GM18870 (cell line): ENCODE results near the gene IFI16.
"Not testable (repeated sequence)": the region's sequence is repeated elsewhere in the genome, so short reads cannot be mapped to it uniquely, and the experiment has no call there.

Experiments used
- ATAC-seq: cut with Tn5 transposase; IDR thresholded peaks from one replicate; pipeline ENCODE4 v1.9.1; 2021; ENCODE audit warnings: moderate library complexity; ENCODE audit not compliant: unreplicated experiment

IFI16 gene

GRCh38 chr1:159090286-159091179, 80.8 kb downstream of the IFI16 start:
- ATAC-seq = no peak

GRCh38 chr1:159091180-159091560, 81.5 kb downstream of the IFI16 start:
- ATAC-seq = no peak

- no peak for ATAC-seq
Measured at GRCh38 chr1:159091607-159092031, 81.9 kb downstream of the IFI16 start.

- ATAC-seq = no peak
Measured at GRCh38 chr1:159092036-159092760, 82.5 kb downstream of the IFI16 start.

- no peak for ATAC-seq
Measured at GRCh38 chr1:159098596-159098995, 88.9 kb downstream of the IFI16 start.

- no peak for ATAC-seq
Measured at GRCh38 chr1:159100589-159100988, 90.9 kb downstream of the IFI16 start.

- ATAC-seq = not testable (repeated sequence)
Measured at GRCh38 chr1:159103021-159103420, 93.3 kb downstream of the IFI16 start.
